Keratinocyte (primary cell): ENCODE results near the gene FOXB2.

ENCODE experiments used
- EZH2 ChIP-seq: IDR thresholded peaks from one replicate; pipeline ENCODE4 v1.6.1; 2012; ENCODE audit warnings: inconsistent platforms, mild to moderate bottlenecking, low read length, moderate library complexity
- TF ChIP-seq, protein P1 (sequence below), 3 experiments: IDR thresholded peaks in 1 of 3; conservative IDR thresholded peaks in 1 of 3; optimal IDR thresholded peaks in 1 of 3; 2 replicates in 2 of 3; 3 replicates in 1 of 3; pipeline versions ENCODE3 to v1.5.1; 2011; ENCODE audit warnings: low read length in 3 of 3, mild to moderate bottlenecking in 3 of 3, moderate library complexity in 2 of 3, control low read depth in 1 of 3, inconsistent platforms in 1 of 3; ENCODE audit not compliant: insufficient read depth in 2 of 3; ENCODE audit errors: extremely low read depth in 1 of 3

DNA sequence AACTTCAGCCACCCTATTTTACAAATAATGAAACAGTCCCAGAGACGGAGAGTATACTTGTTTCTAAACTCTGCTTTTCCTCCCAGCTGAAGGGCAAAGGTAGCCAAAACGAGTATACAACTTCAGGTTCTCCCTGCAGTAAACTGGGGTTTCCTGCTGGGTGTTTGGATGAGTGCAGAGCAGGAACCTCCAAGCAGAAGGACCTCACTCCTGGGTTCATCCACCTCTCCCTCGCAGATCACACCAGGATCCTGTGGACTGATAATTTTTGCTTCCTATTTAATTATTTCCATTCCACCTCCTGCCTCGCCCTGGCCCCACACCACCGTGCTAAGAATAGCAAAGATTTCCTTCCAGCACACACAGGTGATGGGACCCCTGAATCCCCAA lies 2.0 kb upstream of the FOXB2 start:
- TF ChIP-seq, protein P1, sequence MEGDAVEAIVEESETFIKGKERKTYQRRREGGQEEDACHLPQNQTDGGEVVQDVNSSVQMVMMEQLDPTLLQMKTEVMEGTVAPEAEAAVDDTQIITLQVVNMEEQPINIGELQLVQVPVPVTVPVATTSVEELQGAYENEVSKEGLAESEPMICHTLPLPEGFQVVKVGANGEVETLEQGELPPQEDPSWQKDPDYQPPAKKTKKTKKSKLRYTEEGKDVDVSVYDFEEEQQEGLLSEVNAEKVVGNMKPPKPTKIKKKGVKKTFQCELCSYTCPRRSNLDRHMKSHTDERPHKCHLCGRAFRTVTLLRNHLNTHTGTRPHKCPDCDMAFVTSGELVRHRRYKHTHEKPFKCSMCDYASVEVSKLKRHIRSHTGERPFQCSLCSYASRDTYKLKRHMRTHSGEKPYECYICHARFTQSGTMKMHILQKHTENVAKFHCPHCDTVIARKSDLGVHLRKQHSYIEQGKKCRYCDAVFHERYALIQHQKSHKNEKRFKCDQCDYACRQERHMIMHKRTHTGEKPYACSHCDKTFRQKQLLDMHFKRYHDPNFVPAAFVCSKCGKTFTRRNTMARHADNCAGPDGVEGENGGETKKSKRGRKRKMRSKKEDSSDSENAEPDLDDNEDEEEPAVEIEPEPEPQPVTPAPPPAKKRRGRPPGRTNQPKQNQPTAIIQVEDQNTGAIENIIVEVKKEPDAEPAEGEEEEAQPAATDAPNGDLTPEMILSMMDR (optimal IDR thresholded peaks at IDR 0.05 in 1 of 3, IDR thresholded peaks at IDR 0.05 in 1 of 3, conservative IDR thresholded peaks at IDR 0.05 in 1 of 3; ENCODE audit: extremely low read depth in 1 of 3, insufficient read depth in 2 of 3, low read length in 3 of 3): no peak
- no peak for TF ChIP-seq EZH2
